Vagina (tissue), 2 donors: ENCODE measurements around the gene ANKRD16.
A peak's percentile ranks its signal among the peaks of the same experiment; 100 is the strongest.

Source experiments
- CTCF ChIP-seq, 3 experiments: fragments of 450-650 bp in 2 of 3; fragments of 200-600 bp in 1 of 3; sonication (generic) in 1 of 3; IDR thresholded peaks; one replicate each; pipeline ENCODE4 v1.5.1; 2017 to 2019; ENCODE audit warnings: antibody characterized with exemption in 3 of 3, mild to moderate bottlenecking in 2 of 3, moderate library complexity in 2 of 3
- POLR2A ChIP-seq, 2 donors: fragments of 450-650 bp; IDR thresholded peaks; one replicate each; pipeline ENCODE4 v1.6.1; 2017; ENCODE audit warnings: antibody characterized with exemption in 2 of 2, mild to moderate bottlenecking in 2 of 2, moderate library complexity in 2 of 2
- POLR2AphosphoS5 ChIP-seq, 2 donors: sonication (generic); formaldehyde crosslinking; IDR thresholded peaks; one replicate each; pipeline ENCODE4 v1.9.0; 2017; ENCODE audit warnings: antibody characterized with exemption in 2 of 2, mild to moderate bottlenecking in 2 of 2, low read depth in 1 of 2; ENCODE audit not compliant: insufficient read depth in 1 of 2

- TF ChIP-seq CTCF (IDR thresholded peaks at IDR 0.05): peak; percentile 68 to 80 (median 70)
- TF ChIP-seq POLR2A (IDR thresholded peaks at IDR 0.05): no peak
- peak in 1 of 2 donors; percentile 18 for TF ChIP-seq POLR2AphosphoS5 (IDR thresholded peaks at IDR 0.05; ENCODE audit: insufficient read depth in 1 of 2, low read depth in 1 of 2)
Observed at GRCh38 chr10:5873515-5873995, 16.1 kb downstream of the ANKRD16 start.
